Lower lobe of right lung (tissue), 2 donors: ENCODE data around the gene GABRB1. TPM values are rescaled to one million over a fixed set of nuclear protein-coding genes. Genes with fewer than 3 reads are reported as not detected.

Experiments
- ATAC-seq, 2 donors: fragments of 200-7000 bp; cut with Tn5 transposase; one replicate each; pipeline ENCODE4 v1.9.1; 2020 to 2022; ENCODE audit warnings: mild to moderate bottlenecking in 2 of 2, moderate library complexity in 2 of 2
- DNase-seq: peaks from one replicate; pipeline ENCODE4 v3.0.0-alpha.2; 2020
- H3K27ac ChIP-seq: fragments of 200-600 bp; one replicate; pipeline ENCODE4 v1.8.0; 2022
- H3K27me3 ChIP-seq: fragments of 200-600 bp; one replicate; pipeline ENCODE4 v1.8.0; 2022; ENCODE audit warnings: low read depth
- H3K36me3 ChIP-seq: fragments of 200-600 bp; one replicate; pipeline ENCODE4 v1.8.0; 2022; ENCODE audit warnings: mild to moderate bottlenecking
- H3K4me1 ChIP-seq: fragments of 200-600 bp; one replicate; pipeline ENCODE4 v1.8.0; 2022
- H3K4me3 ChIP-seq: fragments of 200-600 bp; one replicate; pipeline ENCODE4 v1.8.0; 2022; ENCODE audit warnings: mild to moderate bottlenecking
- H3K9me3 ChIP-seq: fragments of 200-600 bp; one replicate; pipeline ENCODE4 v1.8.0; 2022
- CTCF ChIP-seq: fragments of 200-600 bp; IDR thresholded peaks from one replicate; pipeline ENCODE4 v1.8.0; 2022; ENCODE audit warnings: antibody characterized with exemption, mild to moderate bottlenecking
- intact Hi-C: fragments of 100-400 bp; cut with DNase I; formaldehyde crosslinking; loops from one replicate; pipeline ENCODE4 v1.11.0; 2022
- total RNA-seq: library from RNA; stranded (reverse); fragmentation: NEBNext Ultra II Directional; extraction: Animal tissue kit (Norgen Biotek cat#: 25700); gene quantifications from one replicate; pipeline ENCODE4 v1.2.1, GENCODE V29; 2021
- donor health status: DM: no; HTN: yes; CAD: no; lungs with severe emphysema.

GABRB1 gene
- total RNA-seq, 1 donor from 2014 or later, result not detected

GRCh38 chr4:47217291-47217690 is 185.9 kb downstream of the GABRB1 start:
- no peaks in the 10 kb centered on the region for H3K36me3 ChIP-seq
- H3K4me1 ChIP-seq, result no peaks in the 10 kb centered on the region
- DNase-seq (no peak), ATAC-seq (no peak)
- no peaks in the 10 kb centered on the region for H3K27me3 ChIP-seq
- H3K4me3 ChIP-seq, result no peak overlapping the region
- no peaks in the 10 kb centered on the region for H3K9me3 ChIP-seq
- intact Hi-C loops, result no loop called here
- no peak for TF ChIP-seq CTCF
- H3K27ac ChIP-seq, result no peak overlapping the region

- intact Hi-C loops, result no loop called here
- Histone ChIP-seq H3K4me3 (no peak overlapping the region), H3K27me3 (no peaks in the 10 kb centered on the region), H3K4me1 (no peaks in the 10 kb centered on the region), H3K9me3 (no peaks in the 10 kb centered on the region), H3K27ac (no peak overlapping the region), H3K36me3 (no peaks in the 10 kb centered on the region)
- TF ChIP-seq CTCF, result no peak
- ATAC-seq (no peak), DNase-seq (no peak)
Observed at GRCh38 chr4:47217884-47218283, 186.5 kb downstream of the GABRB1 start.

- no peaks in the 10 kb centered on the region for H3K27me3 ChIP-seq
- intact Hi-C loops, result no loop called here
- H3K4me1 ChIP-seq, result no peaks in the 10 kb centered on the region
Observed at GRCh38 chr4:47218631-47219030, 187.3 kb downstream of the GABRB1 start.

GRCh38 chr4:47219586-47219985 is 188.2 kb downstream of the GABRB1 start:
- DNase-seq (no peak), ATAC-seq (no peak)
- H3K27me3 ChIP-seq, result no peaks in the 10 kb centered on the region
- no peak for TF ChIP-seq CTCF
- no peak overlapping the region for H3K27ac ChIP-seq
- no peaks in the 10 kb centered on the region for H3K36me3 ChIP-seq
- intact Hi-C loops, result no loop called here
- no peak overlapping the region for H3K4me3 ChIP-seq
- H3K9me3 ChIP-seq, result no peaks in the 10 kb centered on the region
- no peaks in the 10 kb centered on the region for H3K4me1 ChIP-seq

More at GRCh38 chr4:47218631-47219030, 187.3 kb downstream of the GABRB1 start:
- no peaks in the 10 kb centered on the region for H3K36me3 ChIP-seq
- no peak for TF ChIP-seq CTCF
- no peak overlapping the region for H3K4me3 ChIP-seq
- DNase-seq, result no peak
- no peak overlapping the region for H3K27ac ChIP-seq
- ATAC-seq, result no peak
- H3K9me3 ChIP-seq, result no peaks in the 10 kb centered on the region

- Histone ChIP-seq H3K4me3 (no peak overlapping the region), H3K9me3 (no peaks in the 10 kb centered on the region), H3K27ac (no peak overlapping the region), H3K36me3 (no peaks in the 10 kb centered on the region), H3K4me1 (no peaks in the 10 kb centered on the region), H3K27me3 (no peaks in the 10 kb centered on the region)
- ATAC-seq (no peak), DNase-seq (no peak)
- no peak for TF ChIP-seq CTCF
- intact Hi-C loops, result no loop called here
Observed at GRCh38 chr4:47221721-47222120, 190.4 kb downstream of the GABRB1 start.

GRCh38 chr4:47222276-47222675 is 190.9 kb downstream of the GABRB1 start:
- no peak overlapping the region for H3K4me3 ChIP-seq
- H3K4me1 ChIP-seq, result no peaks in the 10 kb centered on the region
- no peaks in the 10 kb centered on the region for H3K36me3 ChIP-seq
- DNase-seq, result no peak
- no peaks in the 10 kb centered on the region for H3K9me3 ChIP-seq
- no peak for ATAC-seq
- intact Hi-C loops, result no loop called here
- H3K27ac ChIP-seq, result no peak overlapping the region
- no peak for TF ChIP-seq CTCF
- H3K27me3 ChIP-seq, result no peaks in the 10 kb centered on the region
